GM12872 (cell line): ENCODE measurements around the gene SCG2.

ENCODE experiments used
- TF ChIP-seq, protein P1 (sequence below): IDR thresholded peaks from 3 replicates; pipeline ENCODE4 v1.5.1; 2011; ENCODE audit warnings: low read depth, mild to moderate bottlenecking, low read length, moderate library complexity; ENCODE audit not compliant: insufficient read depth

Gene SCG2, protein sequence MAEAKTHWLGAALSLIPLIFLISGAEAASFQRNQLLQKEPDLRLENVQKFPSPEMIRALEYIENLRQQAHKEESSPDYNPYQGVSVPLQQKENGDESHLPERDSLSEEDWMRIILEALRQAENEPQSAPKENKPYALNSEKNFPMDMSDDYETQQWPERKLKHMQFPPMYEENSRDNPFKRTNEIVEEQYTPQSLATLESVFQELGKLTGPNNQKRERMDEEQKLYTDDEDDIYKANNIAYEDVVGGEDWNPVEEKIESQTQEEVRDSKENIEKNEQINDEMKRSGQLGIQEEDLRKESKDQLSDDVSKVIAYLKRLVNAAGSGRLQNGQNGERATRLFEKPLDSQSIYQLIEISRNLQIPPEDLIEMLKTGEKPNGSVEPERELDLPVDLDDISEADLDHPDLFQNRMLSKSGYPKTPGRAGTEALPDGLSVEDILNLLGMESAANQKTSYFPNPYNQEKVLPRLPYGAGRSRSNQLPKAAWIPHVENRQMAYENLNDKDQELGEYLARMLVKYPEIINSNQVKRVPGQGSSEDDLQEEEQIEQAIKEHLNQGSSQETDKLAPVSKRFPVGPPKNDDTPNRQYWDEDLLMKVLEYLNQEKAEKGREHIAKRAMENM

GRCh38 chr2:223601932-223602666 lies at the start of gene SCG2:
SCG2 (minus strand) TSS chr2:223602361; CDS start chr2:223599282, 3,079 bp downstream.
- TF ChIP-seq, protein P1, sequence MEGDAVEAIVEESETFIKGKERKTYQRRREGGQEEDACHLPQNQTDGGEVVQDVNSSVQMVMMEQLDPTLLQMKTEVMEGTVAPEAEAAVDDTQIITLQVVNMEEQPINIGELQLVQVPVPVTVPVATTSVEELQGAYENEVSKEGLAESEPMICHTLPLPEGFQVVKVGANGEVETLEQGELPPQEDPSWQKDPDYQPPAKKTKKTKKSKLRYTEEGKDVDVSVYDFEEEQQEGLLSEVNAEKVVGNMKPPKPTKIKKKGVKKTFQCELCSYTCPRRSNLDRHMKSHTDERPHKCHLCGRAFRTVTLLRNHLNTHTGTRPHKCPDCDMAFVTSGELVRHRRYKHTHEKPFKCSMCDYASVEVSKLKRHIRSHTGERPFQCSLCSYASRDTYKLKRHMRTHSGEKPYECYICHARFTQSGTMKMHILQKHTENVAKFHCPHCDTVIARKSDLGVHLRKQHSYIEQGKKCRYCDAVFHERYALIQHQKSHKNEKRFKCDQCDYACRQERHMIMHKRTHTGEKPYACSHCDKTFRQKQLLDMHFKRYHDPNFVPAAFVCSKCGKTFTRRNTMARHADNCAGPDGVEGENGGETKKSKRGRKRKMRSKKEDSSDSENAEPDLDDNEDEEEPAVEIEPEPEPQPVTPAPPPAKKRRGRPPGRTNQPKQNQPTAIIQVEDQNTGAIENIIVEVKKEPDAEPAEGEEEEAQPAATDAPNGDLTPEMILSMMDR = no peak

DNA sequence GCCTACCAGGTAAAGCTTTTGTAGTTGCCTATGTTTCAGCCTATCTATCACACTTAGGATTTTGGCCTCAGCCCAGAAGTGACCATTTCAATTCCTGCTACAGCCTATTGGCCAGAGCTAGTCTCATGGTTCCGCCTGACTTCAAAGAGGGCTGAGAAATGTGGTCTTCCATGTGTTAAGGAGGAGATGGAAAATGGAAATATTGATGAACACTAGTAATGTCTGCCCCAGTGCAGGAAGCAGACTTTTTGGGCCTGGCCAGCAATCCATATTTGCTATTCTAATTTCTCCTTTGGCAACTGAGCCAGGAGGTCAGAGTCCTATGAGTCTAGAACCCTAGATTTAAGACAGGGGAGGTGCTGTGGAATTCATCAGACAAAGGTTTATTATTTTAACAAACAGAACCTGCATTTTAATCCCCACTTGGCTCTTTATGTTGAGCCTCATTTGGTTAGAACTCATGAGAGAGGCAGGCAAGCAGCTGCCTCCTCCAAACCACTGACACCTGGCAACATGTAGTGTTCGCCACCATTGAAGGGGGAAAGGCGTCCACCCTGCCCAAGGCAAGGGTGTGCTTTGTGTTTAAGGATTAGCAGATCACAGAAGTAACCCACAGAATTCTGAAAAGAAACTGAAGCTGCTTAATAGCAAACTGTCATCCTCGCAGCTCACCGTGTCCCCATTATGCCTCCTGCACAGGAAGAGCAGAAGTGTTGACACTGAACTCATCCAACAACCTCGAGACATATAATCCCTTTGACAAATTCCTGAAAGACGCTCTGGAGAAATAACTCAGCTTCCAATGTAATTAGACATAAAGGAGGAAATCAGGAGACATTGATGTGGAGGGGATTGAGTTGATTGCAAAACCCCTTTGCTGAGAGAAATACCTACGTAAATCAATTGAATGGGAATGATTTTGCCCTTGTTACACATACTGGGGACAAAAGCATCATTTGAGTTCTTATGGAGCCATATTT lies 47.7 kb upstream of the SCG2 start:
- TF ChIP-seq, protein P1 = no peak

DNA sequence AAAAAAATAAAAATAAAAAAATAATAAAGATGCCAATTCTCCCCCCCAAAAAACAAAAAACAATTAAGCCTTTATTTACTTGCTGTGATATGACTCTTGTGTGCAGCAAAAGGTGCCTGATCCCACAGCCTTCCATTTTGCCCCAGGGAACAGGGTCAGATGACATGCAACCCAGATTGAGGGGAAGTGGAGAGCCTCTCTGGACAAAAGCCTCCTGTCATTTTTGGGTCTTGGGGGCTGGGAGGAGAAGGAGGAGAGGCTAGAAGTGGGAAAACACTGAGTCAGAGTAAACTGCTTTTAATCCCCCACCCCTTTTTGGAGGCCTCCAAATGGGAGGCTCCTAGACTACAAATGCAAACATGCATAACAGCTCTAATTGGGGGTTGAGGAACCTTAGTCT lies 46.6 kb upstream of the SCG2 start:
- TF ChIP-seq, protein P1 = no peak

DNA sequence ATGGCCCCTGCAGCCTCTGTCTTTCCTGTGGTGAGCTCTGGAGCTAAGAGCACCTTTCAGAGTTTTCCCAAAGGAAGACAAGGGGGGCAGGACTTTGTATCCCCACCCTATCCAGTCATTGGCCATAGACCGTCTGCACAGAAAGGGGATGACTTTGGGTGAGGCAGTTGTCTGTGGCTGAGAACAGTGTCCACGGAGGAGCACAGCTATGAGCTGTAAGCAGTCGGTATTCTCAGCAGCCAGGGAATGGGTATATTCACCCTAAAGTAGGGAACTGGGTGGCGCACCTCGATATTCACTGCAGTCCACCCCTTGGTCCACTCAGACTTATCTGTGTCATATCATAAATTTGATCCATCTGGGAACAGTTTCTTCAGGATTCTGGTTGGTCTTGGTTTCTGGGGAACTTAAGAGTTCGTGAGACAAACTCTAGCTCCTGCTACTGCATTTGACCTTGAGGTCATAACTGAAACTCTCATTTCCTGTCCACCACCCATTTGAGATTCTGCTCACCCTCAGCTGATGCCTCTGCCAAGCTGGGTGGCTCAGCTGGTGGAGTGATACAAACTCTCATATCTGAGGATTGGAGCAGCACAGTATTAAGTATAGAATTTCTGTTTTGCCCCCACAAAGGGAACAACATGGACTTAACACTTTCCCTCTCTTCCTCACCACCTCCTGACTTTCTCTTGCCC lies 45.2 kb upstream of the SCG2 start:
- TF ChIP-seq, protein P1 = no peak

- TF ChIP-seq, protein P1 = no peak
Measured at GRCh38 chr2:223644136-223644535, 42.0 kb upstream of the SCG2 start.

DNA sequence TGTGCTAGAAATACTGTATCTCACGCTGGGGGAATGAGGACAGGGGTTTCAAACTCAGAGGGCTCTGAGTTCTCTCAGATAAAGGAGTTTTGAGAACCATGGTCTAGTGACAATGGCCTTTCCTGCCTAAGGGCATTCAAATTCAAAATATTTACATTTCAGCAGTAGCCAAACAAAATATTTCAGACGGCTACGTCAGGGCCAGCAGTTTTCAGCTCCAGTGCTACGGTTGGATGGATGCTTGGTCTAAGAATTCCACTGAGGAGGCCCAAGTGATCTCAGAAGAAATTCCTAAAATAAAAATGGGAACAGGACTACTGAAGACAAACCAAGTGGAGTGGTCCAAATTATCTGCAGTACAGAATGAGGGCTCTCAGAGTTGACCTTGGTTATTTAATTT lies 41.1 kb upstream of the SCG2 start:
- TF ChIP-seq, protein P1 = no peak
